IPS DF 4.7 (cell line): ENCODE results near the gene MYL6.

Experiments used
- DNase-seq: peaks from one replicate; pipeline ENCODE4 v3.0.0-alpha.2; 2013; ENCODE audit warnings: low spot score; ENCODE audit errors: extremely low read depth

MYL6 gene

DNA sequence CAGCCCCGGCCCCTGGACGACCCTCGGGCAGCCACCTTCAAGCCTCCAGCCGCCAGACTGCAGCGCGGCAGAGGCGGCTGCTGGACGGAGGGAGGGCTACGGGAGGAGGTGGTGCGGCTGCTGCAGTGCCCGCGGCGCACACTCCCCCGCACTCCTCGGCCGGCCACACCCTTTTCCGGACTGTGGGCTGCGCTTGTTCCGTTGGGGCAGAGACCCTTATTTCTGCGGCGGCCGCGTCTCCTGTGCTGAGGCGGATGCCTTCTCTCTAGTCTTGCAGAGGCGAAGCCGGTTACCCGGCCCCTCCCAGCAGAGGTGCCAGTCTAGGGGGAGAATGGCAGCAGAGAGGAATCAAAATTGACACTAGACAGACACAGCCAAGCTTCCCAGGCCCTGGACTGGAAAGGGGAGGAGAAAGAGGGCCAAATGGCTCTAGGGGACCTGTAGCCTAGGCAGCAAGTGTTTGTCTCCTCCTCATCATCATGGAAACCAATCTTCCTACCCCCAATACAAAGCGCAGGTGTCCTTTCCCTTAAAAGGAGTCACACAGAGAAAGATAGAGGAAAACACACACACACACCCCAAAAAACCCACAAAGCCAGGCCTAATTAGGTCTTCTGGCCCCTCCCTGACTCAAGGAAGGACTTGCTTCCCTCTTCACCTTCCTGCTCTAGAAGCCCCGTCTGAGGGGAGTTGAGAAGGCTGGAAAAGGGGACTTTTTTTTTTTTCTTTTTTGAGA, 28.8 kb upstream of the MYL6 start:
- DNase-seq = no peak

DNA sequence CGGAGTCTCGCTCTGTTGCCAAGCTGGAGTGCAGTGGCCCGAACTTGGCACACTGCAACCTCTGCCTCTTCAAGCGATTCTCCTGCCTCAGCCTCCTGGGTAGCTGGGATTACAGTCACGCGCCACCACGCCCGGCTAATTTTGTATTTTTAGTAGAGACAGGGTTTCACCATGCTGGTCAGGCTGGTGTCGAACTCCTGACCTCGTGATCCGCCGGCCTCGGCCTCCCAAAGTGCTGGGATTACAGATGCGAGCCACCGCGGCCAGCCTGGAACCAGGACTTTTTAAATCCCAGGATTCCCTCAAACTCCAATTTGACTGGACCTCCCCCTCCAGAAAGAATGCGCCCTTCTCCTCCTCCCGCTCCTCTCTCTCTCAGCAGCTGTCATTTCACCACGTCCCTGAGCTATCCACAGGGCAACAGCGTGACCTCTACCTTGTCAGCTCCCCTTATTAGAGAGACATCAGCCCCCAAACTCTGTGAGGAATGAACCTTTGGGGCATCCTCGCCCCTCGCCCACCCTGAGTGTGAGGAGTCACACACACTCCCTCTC, 28.1 kb upstream of the MYL6 start:
- no peak for DNase-seq

DNA sequence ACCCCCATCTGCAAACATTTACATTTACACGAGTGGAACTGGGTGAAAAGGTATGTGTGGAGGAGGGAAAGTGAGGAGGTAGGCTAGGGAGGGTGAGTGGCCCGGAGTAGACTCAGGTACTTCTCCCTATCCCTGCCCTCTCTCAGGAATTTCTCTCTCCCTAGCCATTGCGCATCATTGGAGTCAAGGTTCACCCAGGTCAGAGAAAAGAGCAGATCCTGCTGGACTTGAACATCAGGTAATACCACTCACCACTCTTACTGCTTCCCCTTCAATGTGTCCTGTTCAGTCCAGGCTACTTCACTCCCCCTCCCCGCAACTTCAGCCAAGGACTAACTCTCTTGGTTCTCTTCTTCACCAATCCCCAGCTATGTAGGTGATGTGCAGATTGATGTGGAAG, 27.3 kb upstream of the MYL6 start:
- DNase-seq = no peak

- DNase-seq = no peak
Measured at GRCh38 chr12:56134897-56135296, 23.3 kb upstream of the MYL6 start.

DNA sequence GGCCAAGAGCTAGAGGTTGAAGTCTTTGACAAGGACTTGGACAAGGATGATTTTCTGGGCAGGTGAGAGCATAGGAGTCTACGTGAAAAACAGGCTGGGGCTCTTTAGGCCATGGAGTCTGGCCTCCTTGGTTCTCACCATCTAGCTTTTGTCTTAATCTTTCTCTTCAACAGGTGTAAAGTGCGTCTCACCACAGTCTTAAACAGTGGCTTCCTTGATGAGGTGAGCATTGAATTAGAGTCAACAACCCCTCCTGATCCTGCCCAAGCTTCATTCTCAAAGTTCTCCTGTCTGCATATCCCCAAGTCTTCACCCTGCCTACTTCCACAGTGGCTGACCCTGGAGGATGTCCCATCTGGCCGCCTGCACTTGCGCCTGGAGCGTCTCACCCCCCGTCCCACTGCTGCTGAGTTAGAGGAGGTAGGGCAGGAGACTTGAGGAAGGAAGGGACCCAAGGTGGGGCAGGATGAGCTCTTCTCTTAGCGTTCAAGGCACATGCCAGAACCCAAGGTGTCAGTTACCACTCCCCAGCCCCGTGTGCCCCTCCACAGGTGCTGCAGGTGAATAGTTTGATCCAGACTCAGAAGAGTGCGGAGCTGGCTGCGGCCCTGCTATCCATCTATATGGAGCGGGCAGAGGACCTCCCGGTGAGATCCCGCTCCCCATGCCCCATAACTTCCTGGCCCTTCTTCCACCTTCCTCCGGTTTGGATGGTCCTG, 20.1 kb upstream of the MYL6 start:
- no peak for DNase-seq

DNA sequence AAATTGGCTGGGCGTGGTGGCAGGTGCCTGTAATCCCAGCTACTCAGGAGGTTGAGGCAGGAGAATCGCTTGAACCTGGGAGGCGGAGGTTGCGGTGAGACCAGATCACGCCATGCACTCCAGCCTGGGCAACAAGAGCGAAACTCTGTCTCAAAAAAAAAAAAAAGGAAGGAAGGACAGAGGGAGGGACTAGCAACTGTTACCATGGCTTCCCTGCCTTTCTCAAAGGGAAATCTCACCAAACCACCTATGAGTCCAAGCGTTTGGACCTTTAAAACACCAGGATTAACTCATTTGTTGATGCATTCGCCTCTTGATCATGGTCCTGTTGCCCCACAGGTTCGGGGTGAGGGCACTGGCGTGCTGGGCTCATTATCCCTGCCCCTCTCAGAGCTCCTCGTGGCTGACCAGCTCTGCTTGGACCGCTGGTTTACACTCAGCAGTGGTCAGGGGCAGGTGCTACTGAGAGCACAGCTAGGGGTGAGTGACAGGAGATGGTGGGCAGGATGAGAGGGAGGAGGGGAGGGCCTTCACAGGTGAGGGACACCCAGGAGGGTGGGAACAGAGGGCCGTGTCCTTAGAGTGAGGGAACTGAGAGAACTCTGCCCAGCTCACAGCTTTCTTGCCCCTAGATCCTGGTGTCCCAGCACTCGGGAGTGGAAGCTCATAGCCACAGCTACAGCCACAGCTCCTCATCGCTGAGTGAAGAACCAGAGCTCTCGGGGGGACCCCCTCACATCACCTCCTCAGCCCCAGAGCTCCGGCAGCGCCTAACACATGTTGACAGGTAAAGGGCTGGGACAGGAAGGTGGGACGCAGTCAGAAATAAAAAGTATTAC, 16.0 kb upstream of the MYL6 start:
- no peak for DNase-seq

DNA sequence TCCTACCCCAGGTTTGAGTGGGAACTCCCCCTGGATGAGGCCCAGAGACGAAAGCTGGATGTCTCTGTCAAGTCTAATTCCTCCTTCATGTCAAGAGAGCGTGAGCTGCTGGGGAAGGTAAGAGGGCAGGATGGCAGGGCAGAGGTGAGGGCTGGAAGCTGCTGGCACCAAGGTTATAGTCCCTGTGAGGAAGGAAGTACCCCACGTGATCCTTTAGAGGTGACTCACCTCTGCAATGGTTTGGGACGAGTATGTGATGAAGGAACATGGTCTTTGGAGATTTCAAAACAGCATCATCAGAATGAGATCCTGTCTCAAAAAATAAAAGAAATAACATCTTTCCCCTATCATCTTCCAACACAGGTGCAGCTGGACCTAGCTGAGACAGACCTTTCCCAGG, 14.9 kb upstream of the MYL6 start:
- DNase-seq = no peak

GRCh38 chr12:56143870-56144269, 14.3 kb upstream of the MYL6 start:
- DNase-seq = no peak

DNA sequence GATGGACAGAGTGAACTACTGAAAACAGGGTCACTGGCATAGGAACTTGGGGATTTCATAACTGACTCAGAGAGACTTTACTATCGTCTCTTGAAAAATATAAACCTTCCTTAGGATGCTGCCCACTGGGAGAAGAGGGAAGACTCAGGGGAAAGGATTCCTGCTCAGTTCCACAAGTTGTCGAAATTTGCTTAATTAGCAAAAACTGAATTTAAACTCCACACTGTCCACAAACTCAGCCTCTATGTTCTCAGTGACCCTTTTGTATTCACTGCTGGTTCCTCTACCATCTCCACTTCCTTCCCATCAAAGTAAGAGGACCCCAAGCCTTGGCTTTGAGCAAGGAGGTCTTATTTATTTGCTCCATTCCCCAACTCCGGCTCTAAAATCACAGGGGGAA, 12.9 kb upstream of the MYL6 start:
- no peak for DNase-seq

- no peak for DNase-seq
Measured at GRCh38 chr12:56146492-56147460, 11.4 kb upstream of the MYL6 start.

DNA sequence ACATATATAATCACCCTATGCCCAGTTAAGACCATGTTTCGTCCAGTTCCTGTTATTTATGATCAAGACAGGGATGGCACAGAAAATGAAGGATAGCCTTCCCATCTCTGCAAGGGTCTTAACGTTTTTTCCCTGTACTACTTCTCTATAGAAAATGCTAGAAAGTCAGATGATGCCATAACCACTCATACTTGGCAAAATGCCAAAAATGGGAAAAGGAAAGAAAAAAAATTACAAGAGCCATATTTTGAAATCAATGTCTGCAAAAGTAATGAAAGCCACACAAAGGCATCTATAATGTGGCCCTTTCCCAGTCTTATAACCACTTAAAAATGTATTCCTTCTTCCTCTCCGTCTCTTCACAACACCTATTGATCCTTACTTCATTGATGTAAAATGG, 7.6 kb upstream of the MYL6 start:
- DNase-seq = no peak

- no peak for DNase-seq
Measured at GRCh38 chr12:56151672-56152131, 6.5 kb upstream of the MYL6 start.

DNA sequence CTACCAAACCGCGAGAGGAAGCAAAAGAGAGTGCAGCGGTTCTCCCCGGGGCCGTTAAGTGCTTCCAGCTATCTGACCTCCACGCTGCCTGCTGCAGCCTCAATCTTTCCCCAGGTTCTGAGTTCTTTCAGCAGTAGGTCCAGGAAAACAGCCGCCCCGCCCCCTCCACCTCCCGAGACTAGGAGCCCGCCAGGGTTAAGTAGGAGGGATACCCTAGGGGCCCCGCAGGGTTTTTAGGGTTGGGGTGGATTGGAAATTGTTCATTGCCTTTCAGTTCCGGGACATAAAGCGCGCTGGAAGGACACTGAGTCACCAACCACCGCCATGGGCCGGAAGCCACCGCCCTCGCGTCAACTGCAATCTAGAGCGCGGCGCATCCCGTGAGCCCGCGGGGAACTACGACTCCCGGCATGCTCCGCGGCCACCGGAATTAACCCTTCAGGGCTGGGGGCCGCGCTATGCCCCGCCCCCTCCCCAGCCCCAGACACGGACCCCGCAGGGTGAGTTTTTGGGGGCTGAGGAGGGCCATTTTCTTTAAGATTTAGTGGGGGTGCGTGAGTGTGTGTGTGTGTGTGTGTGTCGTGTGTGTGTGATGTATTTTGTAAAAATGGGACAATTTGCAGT, 5.9 kb upstream of the MYL6 start, which contains the start of gene MYL6B:
Gene MYL6B (plus strand): TSS at position 456 of the 624 bp plus-strand sequence. CDS start 1,332 bp downstream, outside the sequence.
- DNase-seq = no peak

- DNase-seq = no peak
Measured at GRCh38 chr12:56152756-56153677, 5.1 kb upstream of the MYL6 start.

DNA sequence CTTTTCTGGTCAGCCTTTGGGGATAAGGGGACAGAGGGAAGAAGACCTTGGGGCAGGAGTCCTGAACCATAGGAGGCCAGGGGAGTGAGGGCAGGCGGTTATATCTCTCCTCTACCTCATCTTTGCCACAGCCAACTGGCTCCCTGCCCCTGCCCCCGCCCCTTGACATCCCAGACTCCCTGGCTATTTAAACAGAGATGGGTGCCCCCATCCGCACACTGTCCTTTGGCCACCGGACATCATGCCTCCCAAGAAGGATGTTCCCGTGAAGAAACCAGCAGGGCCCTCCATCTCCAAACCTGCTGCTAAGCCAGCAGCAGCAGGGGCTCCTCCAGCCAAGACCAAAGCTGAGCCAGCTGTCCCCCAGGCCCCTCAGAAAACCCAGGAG, 4.5 kb upstream of the MYL6 start:
- no peak for DNase-seq

DNA sequence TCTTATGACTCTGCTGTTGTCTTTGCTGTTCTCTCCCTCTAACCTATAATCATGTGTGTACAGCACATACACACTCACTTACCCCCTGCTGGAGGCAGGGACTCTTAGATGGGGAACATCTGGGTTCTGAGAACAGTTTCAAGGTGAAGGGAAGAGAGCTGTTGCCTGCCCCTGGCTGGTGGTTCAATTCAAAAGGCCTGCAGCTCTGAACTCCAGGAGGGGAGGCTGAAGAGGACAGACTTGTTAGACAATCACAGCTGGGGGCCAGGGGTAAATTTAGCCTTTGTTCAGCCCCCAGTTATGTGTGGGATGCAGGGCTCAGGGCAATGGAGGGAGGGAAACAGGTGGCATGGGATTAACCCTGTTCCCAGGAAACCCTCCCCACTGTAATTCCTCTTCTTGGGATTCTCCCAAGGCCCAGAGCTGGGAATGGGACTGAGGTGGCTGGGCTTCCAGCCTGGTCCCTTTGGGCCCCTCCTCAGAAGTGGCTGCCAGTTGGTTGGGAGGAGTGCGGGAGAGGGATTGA, 3.9 kb upstream of the MYL6 start:
- no peak for DNase-seq

DNA sequence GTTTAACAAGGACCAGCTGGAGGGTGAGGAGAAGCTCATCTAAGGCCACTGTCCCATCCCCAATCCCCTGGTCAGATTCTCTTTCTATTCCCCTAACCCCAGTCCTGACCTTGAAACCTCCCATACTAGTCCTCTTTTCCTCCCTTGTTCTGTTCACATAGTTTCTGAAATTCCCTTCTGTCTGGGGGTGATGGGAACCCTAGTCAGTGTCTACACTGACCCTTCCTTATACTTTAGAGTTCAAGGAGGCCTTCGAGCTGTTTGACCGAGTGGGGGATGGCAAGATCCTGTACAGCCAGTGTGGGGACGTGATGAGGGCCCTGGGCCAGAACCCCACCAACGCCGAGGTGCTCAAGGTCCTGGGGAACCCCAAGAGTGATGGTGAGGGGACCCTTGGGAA, 3.3 kb upstream of the MYL6 start:
- DNase-seq = no peak

- DNase-seq = no peak
Measured at GRCh38 chr12:56155256-56155845, 2.8 kb upstream of the MYL6 start.
